Measurements from ENCODE around the gene CDK2AP2. TPM values are rescaled to one million over a fixed set of nuclear protein-coding genes. Genes with fewer than 3 reads are reported as not detected.
A peak's percentile ranks its signal among the peaks of the same experiment; 100 is the strongest.
"Not testable (repeated sequence)": the region's sequence is repeated elsewhere in the genome, so short reads cannot be mapped to it uniquely, and the experiment has no call there.

CDK2AP2 gene
- total and polyA plus RNA-seq, 10 of the 15 experiments (the other 5 are each of a cell fraction or from before 2014, with no cell fraction given): 8.0 to 177 (median 40.9) TPM

DNA sequence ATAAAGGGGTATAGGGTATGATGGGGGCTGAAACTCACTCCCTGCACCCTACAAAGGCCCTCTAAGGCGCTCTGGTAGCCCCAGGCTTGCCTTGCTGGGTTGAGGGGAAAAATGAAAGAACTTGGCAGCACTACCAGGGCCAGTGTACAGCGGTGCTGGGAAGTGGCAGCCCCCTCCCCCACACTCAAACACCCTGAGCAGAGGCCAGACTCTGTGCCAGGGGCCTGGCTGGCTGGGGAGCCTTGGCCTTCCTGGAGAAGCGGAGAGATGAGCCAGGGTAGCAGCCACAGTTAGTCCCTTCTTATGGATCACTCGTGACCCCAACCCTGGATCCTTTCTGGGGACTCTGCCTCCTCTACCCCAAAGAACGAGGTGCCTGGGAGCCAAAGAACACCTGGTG lies 41.6 kb downstream of the CDK2AP2 start:
- CTCF ChIA-PET: interaction anchor here (0.7 to 5.1 kb wide), 2 partner anchors 65 to 1477 kb away, joined by 4 to 36 read pairs; partner anchors contain the start of gene PPP1CA
- H3K9me3 ChIP-seq (replicated peaks; ENCODE audit: control insufficient read depth, insufficient read depth, low read length): no peaks in the 10 kb centered on the region
- no peak overlapping the region for H2AFZ ChIP-seq (ENCODE audit: control insufficient read depth, low read depth, low read length)
- POLR2A ChIA-PET: interaction anchor here (0.6 to 8.1 kb wide), 6 partner anchors 19 to 119 kb away, joined by 3 to 78 read pairs (median 50); partner anchors contain the start of genes AIP, PPP1CA, PTPRCAP and TBC1D10C
- H3K27me3 ChIP-seq (replicated peaks in 1 of 2; ENCODE audit: control insufficient read depth in 2 of 2, insufficient read depth in 2 of 2, low read length in 1 of 2): no peaks in the 10 kb centered on the region
- 80% methylated on average over 5 of the region's 5 CpGs for WGBS (ENCODE audit: insufficient coverage, insufficient replicate concordance, low lambda C conversion rate, missing lambda C conversion rate)
- no peak overlapping the region for H3K4me2 ChIP-seq (ENCODE audit: control insufficient read depth, insufficient read depth)
- H3K9ac ChIP-seq (ENCODE audit: control insufficient read depth, insufficient read depth, low read length): no peak overlapping the region
- no peak overlapping the region for H3K4me3 ChIP-seq
- in situ Hi-C loops (cut with MboI) (no loop called here), intact Hi-C loops (cut with micrococcal nuclease; ENCODE audit: unreplicated experiment) (no loop called here)
- DNase-seq (ENCODE audit: low read depth, low spot score) (no peak), ATAC-seq (no peak), FAIRE-seq (no peak)
- SMC1A ChIA-PET (ENCODE audit: uncharacterized antibody, unreplicated experiment): interaction anchor here (1.6 to 5.2 kb wide), 4 partner anchors 18 to 64 kb away, joined by 13 to 46 read pairs (median 30); partner anchors contain the start of genes AIP, PPP1CA, PTPRCAP and TBC1D10C
- no peak overlapping the region for H3K27ac ChIP-seq (ENCODE audit: control insufficient read depth, insufficient read depth)
- H3K36me3 ChIP-seq (ENCODE audit: control insufficient read depth in 2 of 2, insufficient read depth in 2 of 2, low read length in 1 of 2): no peaks in the 10 kb centered on the region; a peak in 1 of 4 replicates
- RAD21 ChIA-PET (ENCODE audit: unreplicated experiment): interaction anchor here (1.9 to 5.5 kb wide), 5 partner anchors 19 to 65 kb away, joined by 5 to 72 read pairs (median 20); partner anchors contain the start of genes AIP, PPP1CA and PTPRCAP
- no TSS peak for BruUV-seq (replicated peaks)
- TF ChIP-seq EP300 (IDR thresholded peaks at IDR 0.05; ENCODE audit: borderline replicate concordance in 1 of 2, control insufficient read depth in 1 of 2, low read depth in 2 of 2, low read length in 2 of 2) (no peak), KLF5 (IDR thresholded peaks at IDR 0.05; ENCODE audit: partially characterized antibody) (no peak), BRCA1 (IDR thresholded peaks at IDR 0.05; ENCODE audit: low read depth, low read length) (no peak), LARP7 (IDR thresholded peaks at IDR 0.05) (no peak), MEF2A (IDR thresholded peaks at IDR 0.05; ENCODE audit: insufficient read depth, low read depth, low read length) (no peak), YBX1 (IDR thresholded peaks at IDR 0.05) (no peak)
- TF ChIP-seq, protein P1, sequence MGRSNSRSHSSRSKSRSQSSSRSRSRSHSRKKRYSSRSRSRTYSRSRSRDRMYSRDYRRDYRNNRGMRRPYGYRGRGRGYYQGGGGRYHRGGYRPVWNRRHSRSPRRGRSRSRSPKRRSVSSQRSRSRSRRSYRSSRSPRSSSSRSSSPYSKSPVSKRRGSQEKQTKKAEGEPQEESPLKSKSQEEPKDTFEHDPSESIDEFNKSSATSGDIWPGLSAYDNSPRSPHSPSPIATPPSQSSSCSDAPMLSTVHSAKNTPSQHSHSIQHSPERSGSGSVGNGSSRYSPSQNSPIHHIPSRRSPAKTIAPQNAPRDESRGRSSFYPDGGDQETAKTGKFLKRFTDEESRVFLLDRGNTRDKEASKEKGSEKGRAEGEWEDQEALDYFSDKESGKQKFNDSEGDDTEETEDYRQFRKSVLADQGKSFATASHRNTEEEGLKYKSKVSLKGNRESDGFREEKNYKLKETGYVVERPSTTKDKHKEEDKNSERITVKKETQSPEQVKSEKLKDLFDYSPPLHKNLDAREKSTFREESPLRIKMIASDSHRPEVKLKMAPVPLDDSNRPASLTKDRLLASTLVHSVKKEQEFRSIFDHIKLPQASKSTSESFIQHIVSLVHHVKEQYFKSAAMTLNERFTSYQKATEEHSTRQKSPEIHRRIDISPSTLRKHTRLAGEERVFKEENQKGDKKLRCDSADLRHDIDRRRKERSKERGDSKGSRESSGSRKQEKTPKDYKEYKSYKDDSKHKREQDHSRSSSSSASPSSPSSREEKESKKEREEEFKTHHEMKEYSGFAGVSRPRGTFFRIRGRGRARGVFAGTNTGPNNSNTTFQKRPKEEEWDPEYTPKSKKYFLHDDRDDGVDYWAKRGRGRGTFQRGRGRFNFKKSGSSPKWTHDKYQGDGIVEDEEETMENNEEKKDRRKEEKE (IDR thresholded peaks at IDR 0.05): no peak
- H3K79me2 ChIP-seq (ENCODE audit: control insufficient read depth, insufficient read depth, low read length): peaks cover 14% of the 10 kb centered on the region
- no peaks in the 10 kb centered on the region for H4K20me1 ChIP-seq (ENCODE audit: control insufficient read depth, insufficient read depth)
- peaks cover 37% of the 10 kb centered on the region for H3K4me1 ChIP-seq (ENCODE audit: control insufficient read depth, insufficient read depth, low read length)

DNA sequence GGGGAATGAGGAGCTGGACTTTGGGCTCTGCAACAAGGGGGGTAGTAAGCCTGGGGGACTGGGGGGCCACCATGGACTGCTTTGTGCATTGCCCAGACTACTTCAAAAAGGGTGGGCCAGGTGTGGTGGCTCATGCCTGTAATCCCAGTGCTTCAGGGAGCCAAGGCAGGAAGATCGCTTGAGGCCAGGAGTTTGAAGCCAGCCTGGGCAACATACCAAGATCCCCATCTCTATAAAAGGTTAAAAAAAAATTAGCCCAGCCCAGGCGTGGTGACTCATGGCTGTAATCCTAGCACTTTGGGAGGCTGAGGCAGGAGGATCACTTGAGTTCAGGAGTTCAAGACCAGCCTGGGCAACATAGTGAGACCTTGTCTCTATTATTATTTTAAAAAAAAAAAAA lies 42.4 kb downstream of the CDK2AP2 start:
- H3K36me3 ChIP-seq (ENCODE audit: control insufficient read depth in 2 of 2, insufficient read depth in 2 of 2, low read length in 1 of 2); FAIRE-seq; ATAC-seq; H4K20me1 ChIP-seq (ENCODE audit: control insufficient read depth, insufficient read depth); H3K27me3 ChIP-seq (replicated peaks in 1 of 2; ENCODE audit: control insufficient read depth in 2 of 2, insufficient read depth in 2 of 2, low read length in 1 of 2); BruUV-seq (replicated peaks); H3K9me3 ChIP-seq (replicated peaks; ENCODE audit: control insufficient read depth, insufficient read depth, low read length); H2AFZ ChIP-seq (ENCODE audit: control insufficient read depth, low read depth, low read length); in situ Hi-C loops (cut with MboI); intact Hi-C loops (cut with micrococcal nuclease; ENCODE audit: unreplicated experiment); DNase-seq (ENCODE audit: low read depth, low spot score): not testable (repeated sequence)
- ChIA-PET SMC1A (ENCODE audit: uncharacterized antibody, unreplicated experiment) (interaction anchor here (0.9 to 5.2 kb wide), 5 partner anchors 17 to 63 kb away, joined by 3 to 46 read pairs (median 13); partner anchors contain the start of genes AIP, PPP1CA, PTPRCAP and TBC1D10C), CTCF (interaction anchor here (0.7 to 5.1 kb wide), 7 partner anchors 17 to 1477 kb away, joined by 3 to 36 read pairs (median 4); partner anchors contain the start of genes AIP, PPP1CA and PTPRCAP), POLR2A (interaction anchor here (0.5 to 8.1 kb wide), 13 partner anchors 17 to 1329 kb away, joined by 3 to 78 read pairs (median 4); partner anchors contain the start of genes AIP, PPP1CA, PTPRCAP and RAD9A), RAD21 (ENCODE audit: unreplicated experiment) (interaction anchor here (0.5 to 5.5 kb wide), 10 partner anchors 18 to 115 kb away, joined by 3 to 72 read pairs (median 4); partner anchors contain the start of genes AIP, PPP1CA, PTPRCAP and TBC1D10C)
- H3K4me3 ChIP-seq: peak overlapping the region; percentile 97
- WGBS (ENCODE audit: insufficient coverage, insufficient replicate concordance, low lambda C conversion rate, missing lambda C conversion rate): 89% methylated on average over 2 of the region's 2 CpGs
- peaks cover 37% of the 10 kb centered on the region for H3K4me1 ChIP-seq (ENCODE audit: control insufficient read depth, insufficient read depth, low read length)
- peak overlapping the region; percentile 95 for H3K9ac ChIP-seq (ENCODE audit: control insufficient read depth, insufficient read depth, low read length)
- H3K79me2 ChIP-seq (ENCODE audit: control insufficient read depth, insufficient read depth, low read length): peaks cover 14% of the 10 kb centered on the region
- peak overlapping the region; percentile 100 for H3K4me2 ChIP-seq (ENCODE audit: control insufficient read depth, insufficient read depth)
- peak overlapping the region; percentile 93 for H3K27ac ChIP-seq (ENCODE audit: control insufficient read depth, insufficient read depth)

All from GM12878 (cell line).